Measurements from ENCODE around the gene MCM7. TPM values are rescaled to one million over a fixed set of nuclear protein-coding genes. Genes with fewer than 3 reads are reported as not detected.

Gene MCM7
- total and polyA plus RNA-seq, 2 of the 13 experiments (the other 11 are each of a cell fraction or from before 2014, with no cell fraction given), result 84.5 to 214 TPM

DNA sequence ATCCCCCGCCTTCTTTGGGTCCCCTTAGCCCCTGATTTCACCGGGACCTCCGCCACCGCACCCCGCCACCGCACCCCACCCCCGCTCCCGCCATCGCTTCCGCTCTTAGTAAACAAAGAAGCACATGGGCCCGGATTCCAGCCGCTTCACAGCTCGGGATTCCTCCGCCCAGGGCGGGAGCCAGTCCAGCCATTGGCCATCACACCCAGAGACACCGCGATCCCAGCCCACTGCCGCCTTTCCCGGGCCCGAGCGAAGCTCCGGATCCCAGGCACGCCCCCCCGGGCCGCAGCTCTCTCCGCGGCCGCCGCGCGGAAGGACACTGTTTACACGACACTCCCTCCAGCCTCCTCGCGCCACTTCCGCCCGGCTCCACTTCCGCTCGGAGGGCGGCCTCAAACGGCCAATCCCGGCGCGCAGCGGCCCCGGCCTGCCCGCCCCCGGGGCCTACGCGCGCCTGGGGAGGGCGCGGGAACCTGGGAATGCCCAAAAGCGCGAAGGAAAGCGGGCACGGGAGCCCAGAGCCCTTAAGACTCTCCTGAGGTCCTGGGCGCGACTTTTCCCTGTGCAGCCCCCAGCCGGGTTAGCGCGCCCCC is 679 bp downstream of the MCM7 start:
- Histone ChIP-seq H4K20me1 (ENCODE audit: insufficient read depth, low read length) (no peaks in the 10 kb centered on the region; the same call in 1 of the 2 replicates), H3K4me2 (ENCODE audit: low read depth, low read length) (peak overlapping the region; percentile 85), H3K36me3 (replicated peaks in 1 of 2; ENCODE audit: control insufficient read depth in 1 of 2, insufficient read depth in 2 of 2, low read length in 2 of 2) (peaks cover 29 to 40% of the 10 kb centered on the region in 2 experiments), H2AFZ (ENCODE audit: low read length) (no peak overlapping the region), H3K27ac (ENCODE audit: extremely low read length, insufficient read depth, low read length) (peak overlapping the region; percentile 95), H3K4me1 (ENCODE audit: insufficient read depth, low read length) (peaks cover 22% of the 10 kb centered on the region), H3K79me2 (ENCODE audit: insufficient read depth, low read length) (peaks cover 23% of the 10 kb centered on the region), H3K27me3 (ENCODE audit: control insufficient read depth in 1 of 2, insufficient read depth in 2 of 2, low read length in 2 of 2) (no peaks in the 10 kb centered on the region), H3K9ac (ENCODE audit: insufficient read depth, low read depth, low read length) (peak overlapping the region; percentile 92), H3K4me3 (replicated peaks in 1 of 3; ENCODE audit: insufficient read depth in 1 of 3, low read depth in 2 of 3, low read length in 3 of 3) (peak overlapping the region; percentile 85 to 99 (median 86)), H3K9me3 (ENCODE audit: low read length) (no peaks in the 10 kb centered on the region)
- TSS peak; percentile 1 for BruUV-seq (replicated peaks)
- in situ Hi-C loops (cut with HindIII; ENCODE audit: extremely low pct_ligation_motif_present, low pct_unique_long_range_greater_than_20kb) (no loop called here), intact Hi-C loops (cut with micrococcal nuclease; ENCODE audit: unreplicated experiment) (loop anchor here (2.0 kb wide), 1 partner anchor 18 kb away; the partner anchor contains the start of genes CNPY4 and TAF6)
- peak; percentile 87 for ATAC-seq
- WGBS (ENCODE audit: low lambda C conversion rate), result under 1% methylated on average over 28 of the region's 61 CpGs
- POLR2A ChIA-PET, result interaction anchor here (0.7 to 3.5 kb wide), 20 partner anchors 9 to 344 kb away, joined by 3 to 48 read pairs (median 9); partner anchors contain the start of genes AZGP1, CNPY4, COPS6 and LAMTOR4
- peak; percentile 89 for DNase-seq (ENCODE audit: low spot score)
- CTCF ChIA-PET (ENCODE audit: low intra/inter-chr PET ratio, low total read pairs), result no interaction called here
- FAIRE-seq, result peak; percentile 43
- TF ChIP-seq ZNF558 (CRISPR knock-in tag; IDR thresholded peaks at IDR 0.05; ENCODE audit: borderline replicate concordance) (peak; percentile 65; the same call in 1 of the 2 replicates), EED (CRISPR knock-in tag; IDR thresholded peaks at IDR 0.05) (peak; percentile 75; the same call in 1 of the 2 replicates), RELA (CRISPR knock-in tag; IDR thresholded peaks at IDR 0.05) (no peak), KAT8 (CRISPR knock-in tag; IDR thresholded peaks at IDR 0.05) (peak; percentile 96), ZEB1 (IDR thresholded peaks at IDR 0.05; ENCODE audit: insufficient replicate concordance, low read depth) (peak; percentile 64), SKI (IDR thresholded peaks at IDR 0.05; ENCODE audit: partially characterized antibody) (peak; percentile 81), SP2 (CRISPR knock-in tag; IDR thresholded peaks at IDR 0.05) (peak; percentile 94), FOXA3 (CRISPR knock-in tag; IDR thresholded peaks at IDR 0.05) (peak; percentile 92), ZNF850 (CRISPR knock-in tag; conservative IDR thresholded peaks at IDR 0.05) (peak; percentile 63; the same call in 1 of the 2 replicates), NFKBIZ (CRISPR knock-in tag; IDR thresholded peaks at IDR 0.05) (peak; percentile 42; the same call in 1 of the 2 replicates), ZNF790 (CRISPR knock-in tag; IDR thresholded peaks at IDR 0.05; ENCODE audit: borderline replicate concordance) (peak; percentile 65; the same call in 1 of the 2 replicates), ZSCAN31 (CRISPR knock-in tag; IDR thresholded peaks at IDR 0.05; ENCODE audit: low read depth) (peak; percentile 79; the same call in 1 of the 2 replicates)
- TF ChIP-seq, protein P1, sequence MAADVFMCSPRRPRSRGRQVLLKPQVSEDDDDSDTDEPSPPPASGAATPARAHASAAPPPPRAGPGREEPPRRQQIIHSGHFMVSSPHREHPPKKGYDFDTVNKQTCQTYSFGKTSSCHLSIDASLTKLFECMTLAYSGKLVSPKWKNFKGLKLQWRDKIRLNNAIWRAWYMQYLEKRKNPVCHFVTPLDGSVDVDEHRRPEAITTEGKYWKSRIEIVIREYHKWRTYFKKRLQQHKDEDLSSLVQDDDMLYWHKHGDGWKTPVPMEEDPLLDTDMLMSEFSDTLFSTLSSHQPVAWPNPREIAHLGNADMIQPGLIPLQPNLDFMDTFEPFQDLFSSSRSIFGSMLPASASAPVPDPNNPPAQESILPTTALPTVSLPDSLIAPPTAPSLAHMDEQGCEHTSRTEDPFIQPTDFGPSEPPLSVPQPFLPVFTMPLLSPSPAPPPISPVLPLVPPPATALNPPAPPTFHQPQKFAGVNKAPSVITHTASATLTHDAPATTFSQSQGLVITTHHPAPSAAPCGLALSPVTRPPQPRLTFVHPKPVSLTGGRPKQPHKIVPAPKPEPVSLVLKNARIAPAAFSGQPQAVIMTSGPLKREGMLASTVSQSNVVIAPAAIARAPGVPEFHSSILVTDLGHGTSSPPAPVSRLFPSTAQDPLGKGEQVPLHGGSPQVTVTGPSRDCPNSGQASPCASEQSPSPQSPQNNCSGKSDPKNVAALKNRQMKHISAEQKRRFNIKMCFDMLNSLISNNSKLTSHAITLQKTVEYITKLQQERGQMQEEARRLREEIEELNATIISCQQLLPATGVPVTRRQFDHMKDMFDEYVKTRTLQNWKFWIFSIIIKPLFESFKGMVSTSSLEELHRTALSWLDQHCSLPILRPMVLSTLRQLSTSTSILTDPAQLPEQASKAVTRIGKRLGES (CRISPR knock-in tag; IDR thresholded peaks at IDR 0.05; ENCODE audit: borderline replicate concordance), result no peak
- TF ChIP-seq, protein P2, sequence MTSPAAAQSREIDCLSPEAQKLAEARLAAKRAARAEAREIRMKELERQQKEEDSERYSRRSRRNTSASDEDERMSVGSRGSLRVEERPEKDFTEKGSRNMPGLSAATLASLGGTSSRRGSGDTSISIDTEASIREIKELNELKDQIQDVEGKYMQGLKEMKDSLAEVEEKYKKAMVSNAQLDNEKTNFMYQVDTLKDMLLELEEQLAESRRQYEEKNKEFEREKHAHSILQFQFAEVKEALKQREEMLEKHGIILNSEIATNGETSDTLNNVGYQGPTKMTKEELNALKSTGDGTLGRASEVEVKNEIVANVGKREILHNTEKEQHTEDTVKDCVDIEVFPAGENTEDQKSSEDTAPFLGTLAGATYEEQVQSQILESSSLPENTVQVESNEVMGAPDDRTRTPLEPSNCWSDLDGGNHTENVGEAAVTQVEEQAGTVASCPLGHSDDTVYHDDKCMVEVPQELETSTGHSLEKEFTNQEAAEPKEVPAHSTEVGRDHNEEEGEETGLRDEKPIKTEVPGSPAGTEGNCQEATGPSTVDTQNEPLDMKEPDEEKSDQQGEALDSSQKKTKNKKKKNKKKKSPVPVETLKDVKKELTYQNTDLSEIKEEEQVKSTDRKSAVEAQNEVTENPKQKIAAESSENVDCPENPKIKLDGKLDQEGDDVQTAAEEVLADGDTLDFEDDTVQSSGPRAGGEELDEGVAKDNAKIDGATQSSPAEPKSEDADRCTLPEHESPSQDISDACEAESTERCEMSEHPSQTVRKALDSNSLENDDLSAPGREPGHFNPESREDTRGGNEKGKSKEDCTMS (CRISPR knock-in tag; conservative IDR thresholded peaks at IDR 0.05), result no peak

Measured in HepG2 (cell line).